HG03439 (cell line): ENCODE results near the gene IRAK2.

ENCODE experiments used
- ATAC-seq: cut with Tn5 transposase; IDR thresholded peaks from one replicate; pipeline ENCODE4 v1.9.1; 2021; ENCODE audit warnings: mild to moderate bottlenecking, moderate library complexity; ENCODE audit not compliant: unreplicated experiment

IRAK2 gene

DNA sequence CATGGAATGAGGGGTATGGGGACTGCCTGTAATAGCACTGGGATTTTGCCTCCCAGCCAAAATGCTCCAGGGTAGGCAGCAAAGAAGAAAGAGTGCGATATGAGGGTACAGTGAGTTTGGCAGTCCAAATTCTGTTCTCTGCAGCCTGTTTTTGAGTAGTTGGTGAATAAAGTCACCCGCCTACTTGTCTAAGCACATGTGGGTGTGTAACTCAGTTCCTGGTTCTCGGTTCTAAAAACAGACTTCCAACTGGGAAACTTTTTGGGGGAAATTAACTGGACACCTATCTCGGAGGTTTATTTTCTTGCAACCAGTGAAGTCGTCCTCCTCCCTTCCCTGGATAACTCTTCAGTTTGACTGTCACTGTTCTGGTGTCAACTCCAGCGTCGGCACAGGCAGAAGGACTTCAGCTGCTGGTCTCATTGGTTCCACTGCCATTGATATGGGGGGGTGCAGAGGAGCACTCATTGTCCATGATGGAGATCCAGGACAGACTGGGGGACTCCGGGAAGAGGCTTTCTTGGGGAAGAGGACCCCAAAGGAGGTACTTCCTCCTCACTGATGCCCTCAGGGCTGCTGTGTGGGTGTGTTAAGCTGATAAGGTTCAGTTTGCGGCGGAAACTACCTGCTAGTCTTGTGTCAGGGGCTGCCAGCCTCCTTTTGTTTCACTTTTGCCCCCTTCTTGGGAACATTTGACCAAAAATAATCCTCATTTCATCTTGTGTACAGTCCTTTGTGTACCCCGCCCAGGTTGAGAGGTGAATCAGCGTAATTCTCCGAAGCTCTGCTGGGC is 114.9 kb downstream of the IRAK2 start:
- ATAC-seq = no peak

GRCh38 chr3:10280177-10280529 is 115.4 kb downstream of the IRAK2 start:
- ATAC-seq = no peak

DNA sequence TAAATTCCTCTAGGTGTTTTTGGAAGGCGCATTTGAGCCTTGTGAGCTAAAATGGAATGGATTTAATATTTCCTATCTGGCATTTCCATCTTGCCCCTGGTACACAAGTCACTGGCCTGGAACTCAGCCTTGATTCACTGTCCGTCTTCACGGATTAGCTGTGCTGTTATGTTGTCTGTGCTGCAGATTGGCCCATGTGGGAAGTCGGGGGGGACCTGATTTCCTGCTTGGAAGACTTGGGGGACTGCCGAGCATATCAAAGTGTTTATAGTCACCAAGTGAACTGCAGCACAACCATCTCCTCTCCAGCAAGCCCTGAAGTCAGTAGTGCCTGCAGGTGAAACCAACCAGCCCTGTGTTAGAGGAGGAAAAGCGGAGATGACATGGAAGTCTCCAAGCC is 115.9 kb downstream of the IRAK2 start:
- no peak for ATAC-seq

- no peak for ATAC-seq
These were observed 117.2 kb downstream of the IRAK2 start for GRCh38 chr3:10281951-10282350.

DNA sequence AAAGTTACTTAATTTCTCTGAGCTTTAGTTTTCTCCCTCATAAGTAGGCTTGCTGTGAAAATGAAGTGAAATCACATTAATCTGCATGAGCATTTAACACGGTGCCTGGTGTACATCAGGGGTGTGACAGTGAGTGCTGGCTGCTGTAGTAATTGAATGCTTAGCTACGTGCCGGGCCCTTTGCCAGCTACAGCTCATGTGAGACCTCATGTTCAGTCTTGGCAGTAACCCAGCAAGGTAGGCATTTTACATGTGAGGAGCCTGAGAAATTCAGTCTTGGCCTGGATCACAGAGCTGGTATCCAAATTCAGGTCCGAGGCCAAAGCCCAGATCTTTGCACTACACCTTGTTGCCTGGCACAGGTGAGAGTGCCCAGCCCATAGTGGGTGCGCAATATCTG is 118.9 kb downstream of the IRAK2 start:
- ATAC-seq = no peak

DNA sequence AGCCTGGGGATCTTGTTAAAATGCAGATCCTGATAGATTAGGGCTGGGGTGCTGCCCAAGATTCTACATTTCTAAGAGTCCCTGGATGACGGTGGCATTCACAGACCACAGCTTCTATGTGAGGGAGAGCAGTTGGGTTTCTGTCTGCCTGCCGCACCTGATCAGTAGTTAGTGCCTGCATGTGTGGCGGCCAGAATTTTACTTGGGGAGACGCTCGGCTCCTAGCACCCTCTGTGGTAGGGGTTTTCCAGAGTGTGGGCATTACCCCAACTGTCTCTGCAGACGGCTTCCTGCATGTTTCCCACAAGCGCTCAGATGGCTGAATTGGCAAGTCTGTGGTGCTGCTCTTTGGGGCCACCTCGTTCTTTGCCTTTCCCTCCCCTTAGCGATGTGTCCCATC is 119.8 kb downstream of the IRAK2 start:
- ATAC-seq = no peak

DNA sequence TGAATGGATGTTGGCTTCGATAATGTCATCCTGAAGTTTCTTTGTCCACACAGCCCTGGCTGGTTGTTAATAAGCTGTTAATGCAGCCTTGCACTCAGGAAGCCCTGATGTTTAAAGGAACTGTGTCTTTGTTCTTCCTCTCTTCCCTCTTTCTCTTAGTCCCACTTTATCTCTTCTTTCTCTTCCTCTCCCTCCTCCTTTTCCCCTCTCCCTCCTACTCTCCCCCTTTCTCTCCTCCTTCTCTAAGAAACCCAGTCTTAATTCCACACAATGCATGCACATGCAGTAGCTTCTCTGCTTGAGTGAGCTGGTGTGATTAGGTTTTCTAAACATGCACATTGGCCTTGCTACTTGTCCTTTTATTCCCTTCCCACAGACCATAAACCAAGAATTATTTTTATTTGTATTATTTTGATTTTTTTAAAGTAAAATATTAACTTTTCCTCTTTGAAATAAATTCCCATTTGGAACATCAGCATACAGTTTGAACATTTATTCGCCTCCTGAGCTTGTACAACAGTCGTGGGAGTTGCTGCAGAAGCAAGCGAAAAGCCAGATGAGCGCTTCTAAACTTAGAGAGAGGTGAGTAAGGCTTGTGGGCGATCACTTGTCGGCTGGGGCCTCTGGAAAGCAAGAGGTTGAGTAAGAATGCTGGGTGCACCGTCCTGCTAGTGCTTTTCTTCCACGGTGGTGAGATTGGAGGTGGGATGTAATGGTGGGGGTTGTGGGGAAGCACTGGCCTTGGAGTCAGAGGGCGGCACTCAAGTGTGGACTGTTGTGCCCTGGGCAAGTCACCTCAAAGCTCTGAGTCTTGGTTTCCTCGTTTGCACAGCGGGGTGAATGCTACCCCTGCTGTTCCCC is 120.8 kb downstream of the IRAK2 start:
- no peak for ATAC-seq

GRCh38 chr3:10286133-10286524 is 121.4 kb downstream of the IRAK2 start:
- ATAC-seq = no peak

GRCh38 chr3:10286596-10287295 is 122.0 kb downstream of the IRAK2 start:
- no peak for ATAC-seq

DNA sequence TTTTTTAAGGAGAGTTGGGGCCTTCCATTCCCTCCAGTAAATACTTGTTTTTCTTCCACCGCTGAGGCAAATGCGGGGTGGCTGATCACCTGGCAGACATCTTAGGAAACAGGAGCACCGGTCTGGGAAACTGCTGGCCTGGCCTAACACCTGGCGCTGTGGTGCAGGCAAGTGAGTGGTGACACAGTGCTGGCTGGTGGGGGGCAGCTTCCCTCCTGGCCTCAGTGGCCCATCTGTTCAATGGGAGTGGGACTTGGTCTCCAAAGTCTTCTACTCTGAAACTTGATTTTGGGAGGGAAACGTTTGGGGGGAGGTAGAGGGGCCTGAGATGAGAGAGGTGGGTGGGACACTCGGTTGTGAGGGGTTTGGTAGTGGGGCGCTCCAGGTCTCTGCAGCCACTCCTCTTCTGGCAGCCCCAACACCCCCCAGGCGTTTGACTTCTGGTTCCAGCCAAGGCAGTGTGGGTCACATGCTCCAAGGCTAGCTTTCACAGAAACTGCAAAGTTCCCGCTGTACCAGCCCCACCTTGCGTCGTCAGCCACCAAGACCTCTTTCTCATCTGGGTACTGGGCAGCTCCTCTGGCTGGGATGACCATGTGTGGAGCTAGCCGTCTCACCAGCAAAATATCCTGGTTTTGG is 123.3 kb downstream of the IRAK2 start:
- ATAC-seq = no peak

DNA sequence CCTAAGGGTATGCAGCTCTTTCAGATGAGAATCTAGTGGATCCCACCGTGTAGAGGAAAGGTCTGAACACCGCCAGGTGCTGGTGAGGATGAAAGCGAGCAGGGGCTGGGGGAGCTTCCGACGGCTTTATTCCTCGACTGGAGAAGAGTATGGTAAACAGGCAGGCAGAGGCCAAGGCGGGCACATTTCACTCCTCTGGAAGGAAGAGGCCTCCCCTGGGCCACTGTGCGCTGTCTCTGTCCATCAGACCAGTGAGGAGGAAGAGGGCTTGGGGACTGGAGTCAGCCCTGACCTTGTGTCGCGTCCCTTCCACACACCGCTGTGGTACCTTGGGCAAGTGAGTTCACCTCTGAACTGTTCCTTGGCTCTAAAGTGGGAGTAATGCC is 123.8 kb downstream of the IRAK2 start:
- ATAC-seq = no peak

- no peak for ATAC-seq
These were observed 124.4 kb downstream of the IRAK2 start for GRCh38 chr3:10289077-10289476.

DNA sequence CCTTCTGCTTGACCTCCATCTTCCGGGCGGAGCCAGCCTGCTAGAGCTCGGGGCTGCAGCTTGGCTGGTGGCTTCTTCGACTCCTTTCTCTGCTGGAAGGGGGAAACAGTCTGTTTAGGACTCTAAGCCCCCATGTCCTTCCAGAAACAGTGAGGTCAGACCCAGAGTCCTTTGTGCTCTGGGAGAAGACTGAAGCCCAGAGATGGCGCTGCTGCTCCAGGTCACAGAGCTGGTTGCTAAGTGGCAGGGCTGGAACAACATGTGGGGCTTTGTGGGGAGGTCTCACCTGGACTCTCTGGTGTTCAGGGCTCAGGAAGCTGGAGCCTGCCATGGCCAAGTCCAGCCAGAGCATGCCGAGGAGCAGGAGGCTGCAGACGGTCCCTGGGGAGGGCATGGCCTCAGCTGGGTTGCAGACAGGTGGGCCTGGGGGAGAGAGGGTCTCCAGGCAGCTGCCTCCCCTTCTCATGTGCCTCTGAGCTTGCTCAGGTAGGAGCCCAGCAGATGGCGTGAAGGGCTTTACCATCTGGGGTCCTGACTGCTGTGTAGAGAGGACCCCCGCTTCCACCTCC is 125.2 kb downstream of the IRAK2 start:
- ATAC-seq = no peak

DNA sequence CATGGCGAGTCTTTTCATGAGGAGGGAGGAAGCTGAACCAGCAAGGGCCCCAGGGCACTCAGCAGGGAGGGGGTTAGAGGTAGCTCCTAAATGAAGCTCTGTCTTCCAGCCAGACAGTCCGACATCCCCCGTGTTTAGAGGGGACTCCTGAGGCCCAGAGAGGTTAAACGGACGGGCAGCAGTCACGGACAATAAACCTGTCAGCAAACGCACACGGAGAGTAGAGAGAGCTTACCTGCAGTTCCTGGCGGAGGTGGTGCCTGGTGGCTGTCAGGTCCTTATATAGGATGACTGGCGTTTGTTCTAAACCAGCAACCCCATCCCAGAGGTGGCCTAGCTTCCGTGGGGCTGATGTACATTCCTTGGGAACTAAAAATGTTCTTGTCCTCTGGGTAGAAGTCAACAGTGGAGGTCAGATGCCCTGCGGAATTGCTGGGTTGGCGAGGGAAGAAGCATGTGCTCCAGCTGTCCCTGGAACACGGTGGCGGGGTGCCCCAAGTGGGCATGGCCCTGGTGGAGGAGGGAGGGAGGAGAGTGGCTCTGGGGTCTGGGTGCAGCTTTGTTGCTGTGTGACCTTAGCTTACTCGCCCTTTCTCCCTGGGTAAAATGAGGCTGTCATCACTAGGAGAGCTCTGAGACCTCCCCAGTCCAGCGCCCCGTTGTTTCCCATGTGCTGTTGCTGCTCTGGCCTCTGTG is 125.9 kb downstream of the IRAK2 start:
- ATAC-seq = no peak

GRCh38 chr3:10291641-10292040 is 126.9 kb downstream of the IRAK2 start:
- ATAC-seq = no peak

DNA sequence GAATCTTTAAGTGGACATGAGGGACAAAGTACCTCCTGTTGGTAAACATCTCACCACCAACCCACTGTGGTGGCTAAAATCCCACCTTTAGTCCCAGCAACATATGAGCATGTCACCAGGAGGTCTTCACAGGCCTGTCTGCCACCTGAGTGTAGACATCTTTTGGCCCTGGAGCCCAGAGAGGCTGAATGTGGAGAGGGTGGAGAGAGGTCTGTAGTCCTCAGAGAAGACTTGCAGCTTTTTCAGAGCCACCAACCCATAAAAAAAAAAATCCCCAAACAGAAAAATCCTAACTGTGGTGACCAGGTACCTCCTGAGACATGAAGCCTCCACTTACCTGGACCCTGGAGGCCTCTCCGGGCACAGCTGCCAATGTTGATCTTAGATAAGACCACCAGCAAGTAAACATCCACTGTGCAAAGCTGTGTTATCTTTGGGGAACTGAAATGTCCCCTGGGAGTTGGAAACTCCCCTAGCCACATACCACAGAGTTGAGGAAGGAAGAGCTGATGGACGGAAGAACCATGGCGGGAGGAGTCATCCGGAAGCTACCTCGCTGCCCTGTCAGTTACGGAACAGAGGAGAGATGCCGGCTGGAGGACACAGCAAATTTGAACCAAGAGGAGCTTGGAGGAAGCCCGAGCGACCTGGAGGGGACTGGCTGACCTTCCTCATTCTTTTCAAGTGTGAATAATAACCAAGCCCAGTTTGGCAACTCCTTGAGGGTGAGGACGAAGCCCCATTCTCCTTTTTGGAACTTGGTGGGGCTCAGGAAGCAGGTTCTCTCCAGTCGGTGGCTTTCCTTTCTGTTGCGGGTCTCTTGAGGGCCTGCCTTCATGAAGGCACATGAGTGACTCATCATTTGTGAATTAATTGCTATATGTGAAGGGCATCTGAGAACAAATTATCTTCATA is 128.0 kb downstream of the IRAK2 start, which contains the start of gene GHRL:
GHRL (minus strand) TSS at position 443 of the 915 bp plus-strand sequence. CDS start 2,767 bp downstream, outside the sequence.
- ATAC-seq = peak; percentile 61
